GM12872 (cell line): ENCODE measurements around the gene TMEM132C.

Experiments
- CTCF ChIP-seq: IDR thresholded peaks from 3 replicates; pipeline ENCODE4 v1.5.1; 2011; ENCODE audit warnings: low read depth, mild to moderate bottlenecking, low read length, moderate library complexity; ENCODE audit not compliant: insufficient read depth

TMEM132C gene

GRCh38 chr12:128693771-128694170 is 426.8 kb downstream of the TMEM132C start:
- TF ChIP-seq CTCF: no peak

DNA sequence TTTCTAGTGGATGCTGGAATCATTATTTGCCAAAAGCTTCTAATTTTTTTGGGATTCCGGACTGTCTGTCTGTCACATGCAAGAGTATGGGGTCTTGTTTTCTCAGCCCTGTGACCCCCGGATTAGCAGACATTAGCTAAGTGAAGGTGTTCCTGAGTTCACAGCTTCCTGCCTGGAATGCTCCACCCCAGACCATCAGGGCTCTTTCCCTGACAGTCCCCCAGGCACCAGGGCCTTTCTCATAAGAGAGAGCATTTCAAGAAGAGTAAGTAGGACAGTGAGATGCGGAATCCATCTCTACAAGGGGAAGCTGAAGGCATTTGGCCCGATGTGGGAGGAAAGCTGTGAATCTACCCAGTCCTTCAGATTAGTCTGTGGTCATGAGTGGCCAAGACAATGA is 427.5 kb downstream of the TMEM132C start:
- no peak for TF ChIP-seq CTCF

DNA sequence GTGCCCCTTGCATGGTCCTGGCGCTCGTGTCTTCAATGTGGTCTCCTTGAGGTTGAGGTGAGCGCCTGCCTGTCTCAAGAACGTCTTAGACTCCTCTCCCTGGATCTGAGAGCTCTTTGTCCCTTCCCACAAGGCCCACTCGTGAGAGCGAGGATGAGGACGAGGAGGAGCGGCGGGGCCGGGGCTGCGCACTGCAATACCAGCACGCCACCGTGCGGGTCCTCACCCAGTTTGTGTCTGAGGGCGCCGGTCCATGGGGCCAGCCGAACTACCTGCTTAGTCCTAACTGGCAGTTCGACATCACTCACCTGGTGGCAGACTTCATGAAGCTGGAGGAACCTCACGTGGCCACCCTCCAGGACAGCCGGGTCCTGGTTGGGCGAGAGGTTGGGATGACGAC is 428.7 kb downstream of the TMEM132C start:
- TF ChIP-seq CTCF: no peak

DNA sequence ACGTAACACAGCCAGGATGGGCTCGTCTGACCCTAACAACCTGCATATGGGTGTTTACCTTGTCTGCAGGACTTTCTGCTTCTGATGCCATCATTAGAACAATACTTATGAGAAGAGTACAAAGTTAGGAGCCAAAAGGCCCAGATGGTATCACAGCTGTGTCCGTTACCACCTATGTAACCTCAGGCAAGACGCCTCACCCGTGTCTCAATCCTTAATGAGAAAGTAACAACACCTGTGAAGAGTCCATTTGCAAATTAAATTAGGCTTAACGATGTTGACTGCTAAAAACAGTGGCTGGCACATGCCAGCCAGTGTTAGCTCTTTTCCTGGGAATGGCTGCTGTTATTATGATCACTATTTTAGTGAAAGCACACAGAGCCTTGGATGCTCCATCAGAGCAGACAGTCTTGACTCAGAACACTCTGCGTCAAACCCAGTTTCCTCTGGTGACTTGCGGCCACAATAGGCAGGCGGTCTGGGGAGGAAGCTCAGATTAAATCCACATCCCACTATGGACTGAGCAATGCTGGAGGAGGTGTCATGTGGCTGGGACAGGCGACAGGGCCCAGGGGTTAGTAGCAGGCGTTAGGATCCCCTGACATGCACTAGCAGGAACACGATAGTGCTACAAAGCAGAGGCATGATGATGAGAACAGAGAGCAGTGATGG is 431.5 kb downstream of the TMEM132C start:
- no peak for TF ChIP-seq CTCF

DNA sequence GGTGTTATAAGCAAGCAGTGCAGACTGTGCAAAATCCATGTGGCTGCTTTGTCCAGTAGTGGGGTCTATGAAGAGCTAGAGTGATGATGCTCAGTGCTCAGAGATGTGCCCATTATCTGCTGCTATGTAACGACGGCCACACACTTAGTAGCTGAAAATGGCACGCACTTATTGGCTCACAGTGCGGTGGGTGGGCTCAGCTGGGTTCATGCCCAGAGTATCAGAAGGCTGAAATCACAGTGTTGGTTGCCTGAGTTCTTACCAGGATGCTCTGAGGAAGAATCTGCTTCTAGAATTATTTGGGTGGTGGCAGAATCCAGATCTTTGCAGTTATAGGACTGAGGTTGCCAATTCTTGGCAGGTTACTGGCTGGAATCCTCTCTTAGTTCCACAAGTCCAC is 432.1 kb downstream of the TMEM132C start:
- TF ChIP-seq CTCF: no peak

DNA sequence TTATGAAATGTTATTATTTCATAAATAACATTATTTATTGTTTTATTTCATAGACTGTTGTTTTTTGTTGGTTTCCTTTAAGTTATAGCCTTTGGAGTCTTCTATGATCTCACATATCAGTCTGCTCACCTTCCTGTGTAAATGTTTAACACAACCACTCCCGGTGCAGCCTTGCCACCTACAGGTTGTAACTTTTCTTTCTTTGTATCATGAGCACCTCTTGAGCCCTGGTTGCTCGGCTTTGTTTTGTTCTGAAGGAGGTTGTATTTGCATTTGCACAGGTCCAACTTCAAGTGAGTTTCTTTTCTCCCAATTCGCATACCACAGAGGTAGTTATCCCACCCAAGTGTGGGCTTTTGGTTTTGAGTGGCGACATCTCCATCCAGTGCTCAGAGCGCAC is 435.4 kb downstream of the TMEM132C start:
- TF ChIP-seq CTCF: no peak

DNA sequence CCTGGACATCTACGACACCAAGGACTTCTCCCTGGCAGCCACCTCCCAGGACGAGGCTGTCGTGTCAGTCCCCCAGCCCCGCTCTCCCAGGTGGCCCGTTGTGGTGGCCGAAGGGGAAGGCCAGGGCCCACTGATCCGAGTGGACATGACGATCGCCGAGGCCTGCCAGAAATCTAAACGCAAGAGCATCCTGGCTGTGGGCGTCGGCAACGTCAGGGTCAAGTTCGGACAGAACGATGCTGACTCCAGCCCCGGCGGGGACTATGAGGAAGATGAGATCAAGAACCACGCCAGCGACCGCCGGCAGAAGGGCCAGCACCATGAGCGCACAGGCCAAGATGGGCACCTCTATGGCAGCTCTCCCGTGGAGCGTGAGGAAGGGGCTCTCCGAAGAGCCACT is 438.2 kb downstream of the TMEM132C start:
- no peak for TF ChIP-seq CTCF
